Measurements from ENCODE around the gene BRD7. TPM values are rescaled to one million over a fixed set of nuclear protein-coding genes. Genes with fewer than 3 reads are reported as not detected.

Gene BRD7
- total RNA-seq, 1 donor from 2014 or later: 61.3 TPM

- no peak for DNase-seq (ENCODE audit: low read depth)
- no peaks in the 10 kb centered on the region for H3K36me3 ChIP-seq (ENCODE audit: control insufficient read depth, insufficient read depth, low read length)
- no peaks in the 10 kb centered on the region for H3K27me3 ChIP-seq (ENCODE audit: control insufficient read depth, insufficient read depth, low read length)
- no peak for TF ChIP-seq CTCF (IDR thresholded peaks at IDR 0.05; ENCODE audit: insufficient read depth, low read length, poor library complexity, severe bottlenecking)
- H3K4me3 ChIP-seq (ENCODE audit: low read depth, low read length): no peak overlapping the region
Measured at GRCh38 chr16:50384500-50385135, 15.8 kb upstream of the BRD7 start.

GRCh38 chr16:50381679-50382440 lies 13.1 kb upstream of the BRD7 start:
- peak; percentile 32 for TF ChIP-seq CTCF (IDR thresholded peaks at IDR 0.05; ENCODE audit: insufficient read depth, low read length, poor library complexity, severe bottlenecking)
- H3K4me3 ChIP-seq (ENCODE audit: low read depth, low read length): no peak overlapping the region
- DNase-seq (ENCODE audit: low read depth): no peak
- H3K27me3 ChIP-seq (ENCODE audit: control insufficient read depth, insufficient read depth, low read length): no peaks in the 10 kb centered on the region
- no peaks in the 10 kb centered on the region for H3K36me3 ChIP-seq (ENCODE audit: control insufficient read depth, insufficient read depth, low read length)

- H3K4me3 ChIP-seq (ENCODE audit: low read depth, low read length): no peak overlapping the region
- H3K27me3 ChIP-seq (ENCODE audit: control insufficient read depth, insufficient read depth, low read length): no peaks in the 10 kb centered on the region
- no peak for DNase-seq (ENCODE audit: low read depth)
- H3K36me3 ChIP-seq (ENCODE audit: control insufficient read depth, insufficient read depth, low read length): no peaks in the 10 kb centered on the region
- no peak for TF ChIP-seq CTCF (IDR thresholded peaks at IDR 0.05; ENCODE audit: insufficient read depth, low read length, poor library complexity, severe bottlenecking)
Measured at GRCh38 chr16:50378417-50378816, 9.6 kb upstream of the BRD7 start.

GRCh38 chr16:50377001-50377400 lies 8.2 kb upstream of the BRD7 start:
- Histone ChIP-seq H3K36me3 (ENCODE audit: control insufficient read depth, insufficient read depth, low read length) (no peaks in the 10 kb centered on the region), H3K27me3 (ENCODE audit: control insufficient read depth, insufficient read depth, low read length) (no peaks in the 10 kb centered on the region), H3K4me3 (ENCODE audit: low read depth, low read length) (no peak overlapping the region)
- no peak for TF ChIP-seq CTCF (IDR thresholded peaks at IDR 0.05; ENCODE audit: insufficient read depth, low read length, poor library complexity, severe bottlenecking)
- no peak for DNase-seq (ENCODE audit: low read depth)

- TF ChIP-seq CTCF (IDR thresholded peaks at IDR 0.05; ENCODE audit: insufficient read depth, low read length, poor library complexity, severe bottlenecking): no peak
- no peak overlapping the region for H3K4me3 ChIP-seq (ENCODE audit: low read depth, low read length)
- no peak for DNase-seq (ENCODE audit: low read depth)
Measured at GRCh38 chr16:50373780-50374179, 5.0 kb upstream of the BRD7 start.

More at GRCh38 chr16:50373780-50374179, 5.0 kb upstream of the BRD7 start:
- Histone ChIP-seq H3K27me3 (ENCODE audit: control insufficient read depth, insufficient read depth, low read length) (no peaks in the 10 kb centered on the region), H3K36me3 (ENCODE audit: control insufficient read depth, insufficient read depth, low read length) (no peaks in the 10 kb centered on the region)

Data from kidney epithelial cell (primary cell).